Stimulated activated CD8-positive, alpha-beta memory T cell treated with anti-CD3 and anti-CD28 coated beads, Interleukin-7, amount 100 ng/mL, for 4 hours (primary cell): ENCODE measurements around the gene ZFYVE26.
"Not testable (repeated sequence)": the region's sequence is repeated elsewhere in the genome, so short reads cannot be mapped to it uniquely, and the experiment has no call there.

Source experiments
- DNase-seq, 2 donors: peaks; one replicate each; pipeline ENCODE4 v3.0.0-alpha.2; 2020; ENCODE audit warnings: low read depth in 2 of 2

ZFYVE26 gene

DNA sequence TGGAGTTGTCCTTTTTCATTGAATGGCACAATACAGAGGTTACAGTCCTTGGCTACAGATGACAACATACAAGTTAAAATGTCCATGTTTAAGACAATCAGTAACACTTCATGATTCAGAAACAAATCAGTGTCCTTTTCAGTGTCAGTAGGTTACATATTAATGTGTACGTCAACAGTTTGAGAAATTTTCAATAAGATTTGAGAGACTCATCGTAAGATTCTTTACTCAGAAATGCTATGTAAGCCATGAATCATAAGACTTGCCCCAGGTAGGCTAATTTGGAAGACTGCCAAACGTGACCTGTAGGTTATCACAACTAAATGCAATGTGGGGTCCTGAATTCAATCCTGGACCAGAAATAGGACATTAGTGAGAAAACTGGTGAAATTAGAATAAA is 111.2 kb downstream of the ZFYVE26 start:
- DNase-seq, result no peak

DNA sequence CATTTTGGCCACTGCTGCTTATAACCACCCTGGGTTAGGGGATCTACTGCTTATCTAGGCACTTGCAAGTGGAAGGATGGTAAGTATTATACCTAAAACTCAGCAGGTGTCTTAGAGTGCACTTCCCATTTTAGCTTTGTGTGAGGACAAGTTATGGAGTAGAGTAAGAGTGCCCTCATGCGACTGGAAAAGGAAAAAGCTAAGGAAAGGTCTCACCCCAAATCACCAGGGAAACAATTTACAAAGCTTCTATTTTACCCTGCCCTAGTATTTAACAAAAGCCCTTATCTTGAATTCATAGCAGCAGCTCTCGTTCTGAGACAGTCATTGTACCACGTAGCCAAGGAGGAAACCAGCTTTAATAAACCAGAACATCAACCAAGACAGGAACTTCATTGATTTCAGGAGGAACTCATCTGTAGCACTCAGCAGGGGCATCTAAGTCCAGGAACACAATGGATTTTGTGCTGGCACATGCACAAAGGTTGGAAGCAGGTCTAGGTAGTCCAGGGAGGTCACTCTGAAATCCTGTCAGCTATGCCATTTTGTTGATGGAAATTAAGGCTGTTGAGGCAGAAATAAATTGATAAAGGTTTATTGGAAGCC is 111.8 kb downstream of the ZFYVE26 start:
- DNase-seq, result no peak

DNA sequence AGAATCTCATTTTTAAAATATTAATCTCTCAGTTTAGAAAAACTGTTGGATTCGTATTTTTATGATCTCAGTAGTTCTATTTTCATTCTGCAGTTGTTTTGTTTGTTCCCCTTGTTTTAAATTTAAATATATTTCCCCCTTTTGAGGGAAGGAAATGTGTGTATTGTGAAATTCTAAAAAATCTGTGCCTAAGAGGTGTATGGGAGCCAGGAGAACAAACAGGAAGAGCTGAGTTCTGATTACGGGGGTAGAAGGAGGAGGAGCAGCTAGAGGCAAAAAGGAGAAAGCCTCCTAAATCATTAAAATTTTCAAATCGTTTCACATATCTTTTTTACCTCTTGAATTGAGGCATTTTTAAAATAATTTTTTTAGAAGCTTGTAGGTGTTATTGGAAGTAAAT is 112.4 kb downstream of the ZFYVE26 start:
- no peak for DNase-seq

DNA sequence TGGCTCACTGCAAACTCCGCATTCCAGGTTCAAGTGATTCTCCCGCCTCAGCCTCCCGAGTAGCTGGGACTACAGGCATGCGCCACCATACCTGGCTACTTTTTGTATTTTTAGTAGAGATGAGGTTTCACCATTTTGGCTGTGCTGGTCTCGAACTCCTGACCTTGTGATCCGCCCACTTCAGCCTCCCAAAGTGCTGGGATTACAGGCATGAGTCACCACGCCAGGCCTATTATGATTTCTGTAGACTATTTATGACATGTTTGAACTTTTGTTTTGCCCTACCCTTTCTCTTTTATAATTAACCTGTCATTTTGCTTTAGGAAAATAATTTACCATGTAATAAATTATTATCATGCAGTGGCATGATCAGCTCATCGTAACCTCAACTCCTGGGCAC is 114.9 kb downstream of the ZFYVE26 start, which contains the start of gene RDH12:
Gene RDH12 (plus strand): TSS at position 395 of the 400 bp plus-strand sequence. CDS start 20,757 bp downstream, outside the sequence.
- not testable (repeated sequence) for DNase-seq

DNA sequence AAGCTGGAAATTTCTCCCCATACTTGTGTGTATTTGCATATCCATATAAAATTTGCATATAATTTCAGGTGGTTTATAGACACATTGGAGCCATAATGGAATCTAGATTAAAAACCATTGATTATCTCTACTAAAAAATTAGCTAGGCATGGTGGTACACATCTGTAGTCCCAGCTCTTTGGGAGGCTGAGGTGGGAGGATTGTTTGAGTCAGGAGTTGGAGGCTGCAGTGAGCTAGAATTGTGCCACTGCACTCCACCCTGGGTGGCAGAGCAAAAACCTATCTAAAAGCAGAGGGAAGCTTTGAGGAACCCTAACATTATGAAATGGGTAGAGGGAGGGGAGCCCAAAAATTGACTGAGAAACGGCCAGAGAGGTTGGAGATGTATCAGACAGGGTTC is 118.2 kb downstream of the ZFYVE26 start:
- no peak for DNase-seq

DNA sequence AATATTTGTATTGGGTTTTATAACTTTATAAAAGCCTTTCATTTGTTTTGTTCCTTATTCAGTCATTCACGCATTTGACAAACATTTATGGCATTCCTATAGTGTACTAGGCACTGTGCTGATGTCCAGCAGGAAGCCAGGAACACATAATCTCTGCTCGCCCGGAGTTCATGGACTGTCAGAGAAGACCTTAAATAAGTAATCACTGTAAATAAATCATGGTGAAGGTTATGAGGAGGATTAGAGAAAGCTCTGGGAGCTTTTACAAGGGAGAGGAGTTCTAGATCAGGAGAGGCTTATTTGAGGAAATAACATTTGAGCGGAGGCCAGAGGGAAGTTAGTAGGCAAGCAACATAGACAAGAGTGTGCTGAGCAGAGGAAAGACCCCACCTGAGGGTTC is 119.4 kb downstream of the ZFYVE26 start:
- no peak for DNase-seq
